GM18868 (cell line): ENCODE results near the gene SERBP1.
"Not testable (repeated sequence)": the region's sequence is repeated elsewhere in the genome, so short reads cannot be mapped to it uniquely, and the experiment has no call there.

Experiments used
- ATAC-seq: cut with Tn5 transposase; IDR thresholded peaks from one replicate; pipeline ENCODE4 v1.9.1; 2021; ENCODE audit warnings: mild to moderate bottlenecking, moderate library complexity; ENCODE audit not compliant: unreplicated experiment

The SERBP1 gene

GRCh38 chr1:67430358-67431155 is at the start of gene SERBP1:
Gene SERBP1, minus strand, starts transcription at chr1:67430402. Its CDS starts 102 bp downstream, at chr1:67430300.
- ATAC-seq: peak; percentile 87

- ATAC-seq: no peak
Measured at GRCh38 chr1:67479146-67479891, 49.1 kb upstream of the SERBP1 start.

GRCh38 chr1:67476906-67477305 is 46.7 kb upstream of the SERBP1 start:
- ATAC-seq: no peak

GRCh38 chr1:67476006-67476482 is 45.8 kb upstream of the SERBP1 start:
- ATAC-seq: no peak

- no peak for ATAC-seq
Measured at GRCh38 chr1:67472056-67472455, 41.9 kb upstream of the SERBP1 start.

- no peak for ATAC-seq
Measured at GRCh38 chr1:67469431-67469830, 39.2 kb upstream of the SERBP1 start.

GRCh38 chr1:67468066-67468718 is 38.0 kb upstream of the SERBP1 start:
- ATAC-seq: no peak

GRCh38 chr1:67465375-67465774 is 35.2 kb upstream of the SERBP1 start:
- ATAC-seq: no peak

- no peak for ATAC-seq
Measured at GRCh38 chr1:67464746-67465145, 34.5 kb upstream of the SERBP1 start.

- ATAC-seq: no peak
Measured at GRCh38 chr1:67464058-67464457, 33.9 kb upstream of the SERBP1 start.

GRCh38 chr1:67463298-67463955 is 33.2 kb upstream of the SERBP1 start:
- ATAC-seq: no peak

GRCh38 chr1:67460676-67461500 is 30.7 kb upstream of the SERBP1 start:
- no peak for ATAC-seq

GRCh38 chr1:67459068-67459467 is 28.9 kb upstream of the SERBP1 start:
- ATAC-seq: no peak

GRCh38 chr1:67458663-67459062 is 28.5 kb upstream of the SERBP1 start:
- ATAC-seq: no peak

- ATAC-seq: no peak
Measured at GRCh38 chr1:67457247-67457646, 27.0 kb upstream of the SERBP1 start.

- ATAC-seq: no peak
Measured at GRCh38 chr1:67451815-67452214, 21.6 kb upstream of the SERBP1 start.

GRCh38 chr1:67451356-67451755 is 21.2 kb upstream of the SERBP1 start:
- ATAC-seq: no peak

GRCh38 chr1:67446893-67447292 is 16.7 kb upstream of the SERBP1 start:
- ATAC-seq: no peak

- ATAC-seq: not testable (repeated sequence)
Measured at GRCh38 chr1:67446014-67446413, 15.8 kb upstream of the SERBP1 start.

- ATAC-seq: peak; percentile 38
Measured at GRCh38 chr1:67441739-67442281, 11.6 kb upstream of the SERBP1 start.
